H1 (cell line): Measurements from ENCODE around the gene NEDD4L. TPM values are rescaled to one million over a fixed set of nuclear protein-coding genes. Genes with fewer than 3 reads are reported as not detected.

ENCODE experiments used
- BACH1 ChIP-seq: IDR thresholded peaks from 2 replicates; pipeline ENCODE4 v1.6.1; 2012; ENCODE audit warnings: low read length, improper control_type of control experiment
- CHD2 ChIP-seq: IDR thresholded peaks from 2 replicates; pipeline ENCODE4 v1.6.1; 2012; ENCODE audit warnings: low read length, improper control_type of control experiment
- CHD7 ChIP-seq: fragments of 300-600 bp; sonication (generic); IDR thresholded peaks from 2 replicates; pipeline ENCODE4 v1.7.1; 2012; ENCODE audit warnings: low read length, moderate library complexity, mild to moderate bottlenecking, inconsistent platforms; ENCODE audit not compliant: insufficient replicate concordance
- RXRA ChIP-seq: IDR thresholded peaks from 2 replicates; pipeline ENCODE4 v1.6.1; 2011; ENCODE audit warnings: low read depth, mild to moderate bottlenecking, low read length, moderate library complexity; ENCODE audit not compliant: insufficient read depth
- USF2 ChIP-seq: IDR thresholded peaks from 2 replicates; pipeline ENCODE4 v1.6.1; 2011; ENCODE audit warnings: low read length, improper control_type of control experiment
- polyA plus RNA-seq, 7 experiments: library from polyadenylated mRNA; depleted of rRNA in 3 of 7; stranded (reverse) in 5 of 7; unstranded in 2 of 7; fragments of >200 nt in 5 of 7; fragments of 200-250 nt in 2 of 7; gene quantifications; 1 replicate in 5 of 7; 2 replicates in 1 of 7; 4 replicates in 1 of 7; pipeline versions ENCODE4 v1.2.1 to v1.2.3, GENCODE V29; 2011 to 2013; ENCODE audit warnings: missing spikeins in 2 of 7, mixed read lengths in 2 of 7
- total RNA-seq: library from RNA; stranded (reverse); fragmentation: NEBNext Ultra II Directional; extraction: Animal tissue kit (Norgen Biotek cat#: 25700); gene quantifications from 2 replicates; pipeline ENCODE4 v1.2.1, GENCODE V29; 2021
- TF ChIP-seq, protein P1 (sequence below): IDR thresholded peaks from 2 replicates; pipeline ENCODE4 v1.6.1; 2012; ENCODE audit warnings: inconsistent platforms
- TF ChIP-seq, protein P2 (sequence below): IDR thresholded peaks from 2 replicates; pipeline ENCODE4 v1.6.1; 2012; ENCODE audit warnings: low read length, inconsistent platforms

The NEDD4L gene
- total and polyA plus RNA-seq, 2 of the 8 experiments (the other 6 are each of a cell fraction or from before 2014, with no cell fraction given), result 37.3 to 69.8 TPM

DNA sequence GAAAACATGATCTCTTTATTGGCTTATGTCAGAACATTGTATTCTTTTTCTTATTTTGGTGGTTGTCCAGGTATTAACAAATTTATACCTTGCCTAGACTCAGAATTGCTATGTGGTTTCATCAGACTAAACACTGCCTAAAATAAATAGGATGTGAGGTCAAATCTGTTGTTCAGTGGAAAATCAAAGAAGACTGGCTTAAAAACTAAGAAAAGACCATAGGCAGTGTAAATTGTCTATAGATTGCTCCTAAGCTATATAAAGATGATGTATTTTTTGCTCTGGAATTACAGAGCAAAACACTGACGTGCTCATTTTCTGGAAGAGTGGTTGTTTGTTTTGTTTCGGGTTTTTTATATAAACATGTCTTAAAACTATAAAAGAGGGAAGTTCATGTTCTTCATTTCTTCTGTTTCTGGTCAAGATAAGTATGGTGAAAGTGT, 318.8 kb downstream of the NEDD4L start (continued):
- TF ChIP-seq CHD7 (no peak), BACH1 (no peak), RXRA (no peak), CHD2 (no peak), USF2 (no peak)
- TF ChIP-seq, protein P1, sequence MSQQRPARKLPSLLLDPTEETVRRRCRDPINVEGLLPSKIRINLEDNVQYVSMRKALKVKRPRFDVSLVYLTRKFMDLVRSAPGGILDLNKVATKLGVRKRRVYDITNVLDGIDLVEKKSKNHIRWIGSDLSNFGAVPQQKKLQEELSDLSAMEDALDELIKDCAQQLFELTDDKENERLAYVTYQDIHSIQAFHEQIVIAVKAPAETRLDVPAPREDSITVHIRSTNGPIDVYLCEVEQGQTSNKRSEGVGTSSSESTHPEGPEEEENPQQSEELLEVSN, result no peak
- TF ChIP-seq, protein P2, sequence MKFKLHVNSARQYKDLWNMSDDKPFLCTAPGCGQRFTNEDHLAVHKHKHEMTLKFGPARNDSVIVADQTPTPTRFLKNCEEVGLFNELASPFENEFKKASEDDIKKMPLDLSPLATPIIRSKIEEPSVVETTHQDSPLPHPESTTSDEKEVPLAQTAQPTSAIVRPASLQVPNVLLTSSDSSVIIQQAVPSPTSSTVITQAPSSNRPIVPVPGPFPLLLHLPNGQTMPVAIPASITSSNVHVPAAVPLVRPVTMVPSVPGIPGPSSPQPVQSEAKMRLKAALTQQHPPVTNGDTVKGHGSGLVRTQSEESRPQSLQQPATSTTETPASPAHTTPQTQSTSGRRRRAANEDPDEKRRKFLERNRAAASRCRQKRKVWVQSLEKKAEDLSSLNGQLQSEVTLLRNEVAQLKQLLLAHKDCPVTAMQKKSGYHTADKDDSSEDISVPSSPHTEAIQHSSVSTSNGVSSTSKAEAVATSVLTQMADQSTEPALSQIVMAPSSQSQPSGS, result no peak
